Thyroid gland (tissue), 4 donors: ENCODE measurements around the gene LAMA3. TPM values are rescaled to one million over a fixed set of nuclear protein-coding genes. Genes with fewer than 3 reads are reported as not detected.

Source experiments
- DNase-seq, 2 donors: peaks; one replicate each; pipeline ENCODE4 v3.0.0-alpha.2; 2019
- H3K27ac ChIP-seq, 3 donors: fragments of 200-600 bp; sonication (generic); 1 replicate in 2 of 3; 2 replicates in 1 of 3; pipeline ENCODE4 v1.5.1; 2016 to 2019; ENCODE audit warnings: mild to moderate bottlenecking in 1 of 3, moderate library complexity in 1 of 3
- H3K27me3 ChIP-seq: fragments of 200-600 bp; sonication (generic); one replicate; pipeline ENCODE4 v1.5.1; 2019
- H3K36me3 ChIP-seq, 2 donors: fragments of 200-600 bp; sonication (generic); one replicate each; pipeline ENCODE4 v1.5.1; 2016 to 2019
- H3K4me1 ChIP-seq, 2 donors: fragments of 200-600 bp; sonication (generic); one replicate each; pipeline ENCODE4 v1.5.1; 2017 to 2019
- H3K4me3 ChIP-seq, 3 donors: fragments of 200-600 bp; sonication (generic); replicated peaks in 1 of 3; 1 replicate in 2 of 3; 2 replicates in 1 of 3; pipeline ENCODE4 v1.5.1; 2016; ENCODE audit warnings: mild to moderate bottlenecking in 1 of 3
- H3K9me3 ChIP-seq: fragments of 200-600 bp; sonication (generic); one replicate; pipeline ENCODE4 v1.5.1; 2017
- POLR2A ChIP-seq, 2 donors: fragments of 450-650 bp; IDR thresholded peaks; one replicate each; pipeline ENCODE4 v1.6.1; 2017; ENCODE audit warnings: antibody characterized with exemption in 2 of 2, mild to moderate bottlenecking in 2 of 2, moderate library complexity in 1 of 2
- WGBS, 2 donors: methylation state at CpG; one replicate each; pipeline ENCODE4 v1.1.5; 2017; 5-methylcytosine and 5-hydroxymethylcytosine counted together
- intact Hi-C: fragments of 100-400 bp; cut with DNase I; formaldehyde crosslinking; loops from one replicate; pipeline ENCODE4 v1.15.1; 2023
- total RNA-seq, 4 donors: library from RNA; depleted of rRNA; stranded (reverse); fragments of >200 nt; gene quantifications; one replicate each; pipeline ENCODE4 v1.2.3, GENCODE V29; 2016
- TF ChIP-seq, protein P1 (sequence below), 6 experiments: fragments of 200-600 bp in 3 of 6; fragments of 450-650 bp in 3 of 6; sonication (generic) in 3 of 6; IDR thresholded peaks; one replicate each; pipeline ENCODE4 v1.5.1; 2016 to 2019; ENCODE audit warnings: antibody characterized with exemption in 6 of 6, mild to moderate bottlenecking in 2 of 6, inconsistent platforms in 1 of 6, moderate library complexity in 1 of 6

LAMA3 gene
- total RNA-seq, 4 donors from 2014 or later: 7.5 to 12.1 (median 8.9) TPM

DNA sequence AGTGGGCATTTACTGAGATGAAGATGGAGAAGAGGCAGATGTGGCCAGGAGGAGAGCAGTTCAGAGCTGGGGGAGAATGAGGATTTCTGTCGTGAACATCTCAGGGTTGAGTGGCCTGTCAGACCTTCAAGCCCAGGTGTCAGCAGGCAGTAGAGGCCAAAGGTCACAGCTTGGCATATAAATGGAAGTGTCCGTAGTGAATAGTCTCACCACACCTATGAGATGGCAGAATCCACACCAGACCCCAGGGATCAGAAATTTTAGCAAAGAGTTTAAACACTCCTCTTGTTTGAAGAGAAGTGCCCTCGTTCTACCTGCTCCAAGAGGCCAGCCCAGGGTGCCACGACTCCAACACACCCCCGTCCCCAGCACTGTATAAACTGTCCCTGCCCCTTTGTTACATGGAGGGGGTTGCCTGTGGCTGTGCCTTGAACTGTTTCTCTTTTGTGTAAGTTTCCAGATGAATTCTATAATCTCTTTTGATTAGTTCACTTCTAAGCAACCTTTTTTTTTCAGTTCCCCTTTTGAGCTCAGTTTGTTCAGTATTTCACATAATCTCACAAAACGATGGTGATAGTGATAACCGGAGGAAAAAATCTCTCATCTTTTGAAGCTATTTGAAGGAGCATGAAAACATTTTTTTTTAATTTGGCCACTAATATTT, 256.3 kb downstream of the LAMA3 start:
- Histone ChIP-seq H3K36me3 (no peaks in the 10 kb centered on the region), H3K4me3 (no peak overlapping the region), H3K27me3 (no peaks in the 10 kb centered on the region), H3K27ac (no peak overlapping the region), H3K9me3 (no peaks in the 10 kb centered on the region), H3K4me1 (no peaks in the 10 kb centered on the region)
- no peak for TF ChIP-seq POLR2A (IDR thresholded peaks at IDR 0.05)
- TF ChIP-seq, protein P1, sequence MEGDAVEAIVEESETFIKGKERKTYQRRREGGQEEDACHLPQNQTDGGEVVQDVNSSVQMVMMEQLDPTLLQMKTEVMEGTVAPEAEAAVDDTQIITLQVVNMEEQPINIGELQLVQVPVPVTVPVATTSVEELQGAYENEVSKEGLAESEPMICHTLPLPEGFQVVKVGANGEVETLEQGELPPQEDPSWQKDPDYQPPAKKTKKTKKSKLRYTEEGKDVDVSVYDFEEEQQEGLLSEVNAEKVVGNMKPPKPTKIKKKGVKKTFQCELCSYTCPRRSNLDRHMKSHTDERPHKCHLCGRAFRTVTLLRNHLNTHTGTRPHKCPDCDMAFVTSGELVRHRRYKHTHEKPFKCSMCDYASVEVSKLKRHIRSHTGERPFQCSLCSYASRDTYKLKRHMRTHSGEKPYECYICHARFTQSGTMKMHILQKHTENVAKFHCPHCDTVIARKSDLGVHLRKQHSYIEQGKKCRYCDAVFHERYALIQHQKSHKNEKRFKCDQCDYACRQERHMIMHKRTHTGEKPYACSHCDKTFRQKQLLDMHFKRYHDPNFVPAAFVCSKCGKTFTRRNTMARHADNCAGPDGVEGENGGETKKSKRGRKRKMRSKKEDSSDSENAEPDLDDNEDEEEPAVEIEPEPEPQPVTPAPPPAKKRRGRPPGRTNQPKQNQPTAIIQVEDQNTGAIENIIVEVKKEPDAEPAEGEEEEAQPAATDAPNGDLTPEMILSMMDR (IDR thresholded peaks at IDR 0.05): no peak
- intact Hi-C loops: no loop called here
- WGBS, 2 donors: 86 to 91% methylated on average over 7 of the region's 7 CpGs
- no peak for DNase-seq

DNA sequence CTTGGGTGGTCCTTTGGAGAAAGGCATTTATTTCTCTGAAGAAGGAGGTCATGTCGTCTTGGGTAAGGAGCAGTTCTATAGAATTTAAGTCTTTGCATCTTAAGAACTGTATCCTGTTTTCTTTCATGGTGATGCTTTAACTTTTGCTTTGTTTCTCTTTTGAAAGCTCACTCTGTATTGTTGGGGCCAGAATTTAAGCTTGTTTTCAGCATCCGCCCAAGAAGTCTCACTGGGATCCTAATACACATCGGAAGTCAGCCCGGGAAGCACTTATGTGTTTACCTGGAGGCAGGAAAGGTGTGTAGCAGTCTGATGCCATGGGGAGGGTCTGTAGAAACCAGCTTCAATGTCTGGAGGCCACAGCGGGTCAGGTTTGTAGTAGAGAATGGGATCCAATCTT, 260.6 kb downstream of the LAMA3 start:
- no peaks in the 10 kb centered on the region for H3K27me3 ChIP-seq
- no peak overlapping the region for H3K4me3 ChIP-seq
- H3K4me1 ChIP-seq: no peaks in the 10 kb centered on the region
- TF ChIP-seq POLR2A (IDR thresholded peaks at IDR 0.05): no peak
- TF ChIP-seq, protein P1 (IDR thresholded peaks at IDR 0.05): no peak
- no peaks in the 10 kb centered on the region for H3K9me3 ChIP-seq
- 81 to 90% methylated on average over 5 of the region's 5 CpGs for WGBS, 2 donors
- intact Hi-C loops: no loop called here
- H3K36me3 ChIP-seq: no peaks in the 10 kb centered on the region
- H3K27ac ChIP-seq: no peak overlapping the region
- DNase-seq: no peak

GRCh38 chr18:23950644-23951043, 261.4 kb downstream of the LAMA3 start:
- intact Hi-C loops: no loop called here
- 89 to 91% methylated on average over 3 of the region's 3 CpGs for WGBS, 2 donors

DNA sequence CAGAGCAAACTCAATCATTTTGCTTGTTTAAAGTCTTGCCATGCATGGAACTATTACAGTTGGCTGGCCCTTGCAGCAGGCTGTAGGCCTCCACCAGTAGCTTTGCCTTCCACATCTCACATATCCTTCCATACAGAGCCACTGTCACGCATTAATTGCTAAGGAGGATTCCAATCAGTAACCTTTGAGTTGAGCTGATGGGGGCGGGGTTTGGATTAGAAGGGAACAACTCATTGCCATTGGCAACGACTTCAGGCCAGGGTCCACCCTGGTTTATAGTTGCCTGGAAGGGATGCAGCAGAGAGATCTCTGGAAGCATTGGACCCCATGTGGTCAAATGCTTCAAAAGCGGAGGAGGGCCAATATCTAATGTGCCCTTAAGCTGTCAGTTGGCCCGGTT, 262.0 kb downstream of the LAMA3 start:
- Histone ChIP-seq H3K36me3 (no peaks in the 10 kb centered on the region), H3K4me3 (no peak overlapping the region), H3K4me1 (no peaks in the 10 kb centered on the region), H3K9me3 (no peaks in the 10 kb centered on the region), H3K27me3 (no peaks in the 10 kb centered on the region), H3K27ac (no peak overlapping the region)
- TF ChIP-seq, protein P1 (IDR thresholded peaks at IDR 0.05): no peak
- no peak for TF ChIP-seq POLR2A (IDR thresholded peaks at IDR 0.05)
- intact Hi-C loops: no loop called here
- WGBS, 2 donors: 86 to 94% methylated on average over 5 of the region's 5 CpGs
- no peak for DNase-seq

More at GRCh38 chr18:23950644-23951043, 261.4 kb downstream of the LAMA3 start:
- H3K4me3 ChIP-seq: no peak overlapping the region
- no peak for TF ChIP-seq POLR2A (IDR thresholded peaks at IDR 0.05)
- TF ChIP-seq, protein P1 (IDR thresholded peaks at IDR 0.05): no peak
- no peaks in the 10 kb centered on the region for H3K36me3 ChIP-seq
- no peaks in the 10 kb centered on the region for H3K4me1 ChIP-seq
- no peak overlapping the region for H3K27ac ChIP-seq
- H3K27me3 ChIP-seq: no peaks in the 10 kb centered on the region
- DNase-seq: no peak
- no peaks in the 10 kb centered on the region for H3K9me3 ChIP-seq

GRCh38 chr18:23953984-23954383, 264.7 kb downstream of the LAMA3 start:
- no peak overlapping the region for H3K27ac ChIP-seq
- peaks cover 0 to 4% of the 10 kb centered on the region in 2 donors for H3K4me1 ChIP-seq
- intact Hi-C loops: loop anchor here (2.0 kb wide), 1 partner anchor 37 kb away; no protein-coding TSS in a partner anchor
- no peak for DNase-seq
- H3K27me3 ChIP-seq: no peaks in the 10 kb centered on the region
- no peaks in the 10 kb centered on the region for H3K36me3 ChIP-seq
- H3K9me3 ChIP-seq: no peaks in the 10 kb centered on the region
- TF ChIP-seq POLR2A (IDR thresholded peaks at IDR 0.05): no peak
- TF ChIP-seq, protein P1 (IDR thresholded peaks at IDR 0.05): no peak
- 96% methylated on average over 2 of the region's 2 CpGs for WGBS, 2 donors
- no peak overlapping the region for H3K4me3 ChIP-seq
